IPS-18a (cell line): ENCODE measurements around the gene LY6G6D.
"Not testable (repeated sequence)": the region's sequence is repeated elsewhere in the genome, so short reads cannot be mapped to it uniquely, and the experiment has no call there.

Source experiments
- H3K27ac ChIP-seq: one replicate; pipeline ENCODE4 v1.5.1; 2013; ENCODE audit warnings: low read length
- H3K27me3 ChIP-seq: one replicate; pipeline ENCODE4 v1.6.1; 2013; ENCODE audit warnings: mild to moderate bottlenecking, low read length; ENCODE audit not compliant: control insufficient read depth, insufficient read depth
- H3K36me3 ChIP-seq: one replicate; pipeline ENCODE4 v1.6.1; 2013; ENCODE audit warnings: low read depth, low read length; ENCODE audit not compliant: control insufficient read depth
- H3K4me1 ChIP-seq: one replicate; pipeline ENCODE4 v1.6.1; 2013; ENCODE audit warnings: low read depth, low read length; ENCODE audit not compliant: control insufficient read depth
- H3K4me3 ChIP-seq: one replicate; pipeline ENCODE4 v1.5.1; 2013; ENCODE audit warnings: low read length
- H3K9ac ChIP-seq: one replicate; pipeline ENCODE4 v1.6.1; 2013; ENCODE audit warnings: mild to moderate bottlenecking, low read length, moderate library complexity
- H3K9me3 ChIP-seq: one replicate; pipeline ENCODE4 v1.6.1; 2013; ENCODE audit warnings: low read depth, low read length; ENCODE audit not compliant: control insufficient read depth

The LY6G6D gene

GRCh38 chr6:31700740-31701401, 14.3 kb upstream of the LY6G6D start:
- Histone ChIP-seq H3K4me3 (no peak overlapping the region), H3K9ac (no peak overlapping the region), H3K27ac (no peak overlapping the region), H3K36me3 (peaks cover 4% of the 10 kb centered on the region), H3K27me3 (no peaks in the 10 kb centered on the region), H3K4me1 (no peaks in the 10 kb centered on the region), H3K9me3 (no peaks in the 10 kb centered on the region)

- no peaks in the 10 kb centered on the region for H3K36me3 ChIP-seq
- no peaks in the 10 kb centered on the region for H3K4me1 ChIP-seq
Measured at GRCh38 chr6:31701666-31702404, 13.3 kb upstream of the LY6G6D start.

GRCh38 chr6:31702405-31702818, 12.7 kb upstream of the LY6G6D start:
- Histone ChIP-seq H3K9ac (peak overlapping the region; percentile 91), H3K9me3 (no peaks in the 10 kb centered on the region), H3K36me3 (no peaks in the 10 kb centered on the region), H3K4me1 (no peaks in the 10 kb centered on the region), H3K27me3 (no peaks in the 10 kb centered on the region), H3K27ac (no peak overlapping the region), H3K4me3 (peak overlapping the region; percentile 97)

More at GRCh38 chr6:31701666-31702404, 13.3 kb upstream of the LY6G6D start:
- peak overlapping the region; percentile 97 for H3K4me3 ChIP-seq
- no peaks in the 10 kb centered on the region for H3K9me3 ChIP-seq
- H3K27me3 ChIP-seq, result no peaks in the 10 kb centered on the region
- H3K9ac ChIP-seq, result peak overlapping the region; percentile 91
- H3K27ac ChIP-seq, result no peak overlapping the region

GRCh38 chr6:31702819-31703716, 12.1 kb upstream of the LY6G6D start, which contains the start of gene ABHD16A:
ABHD16A (minus strand) TSS chr6:31703324; CDS start chr6:31703281, 43 bp downstream.
- Histone ChIP-seq H3K9ac (peak within 1 kb of the TSS; percentile 91), H3K36me3 (no peaks in the 10 kb centered on the region)

DNA sequence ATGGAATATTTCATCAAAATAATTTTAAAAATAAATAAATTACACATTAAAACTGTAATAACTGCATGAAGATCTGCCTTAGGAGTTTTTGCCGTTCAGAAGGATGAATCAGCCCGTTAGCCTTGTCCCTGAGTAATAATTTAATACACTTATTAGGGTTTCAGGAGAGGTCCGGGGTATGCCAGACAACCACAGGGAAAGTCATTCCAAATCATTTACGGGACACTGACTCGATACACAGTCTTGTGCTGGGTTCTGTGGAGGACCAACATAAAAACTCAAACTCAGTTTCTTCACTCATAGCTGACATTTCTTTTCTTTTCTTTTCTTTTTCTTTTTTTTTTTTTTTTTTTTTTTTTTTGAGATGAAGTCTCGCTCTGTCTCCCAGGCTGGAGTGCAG, 9.2 kb upstream of the LY6G6D start:
- Histone ChIP-seq H3K9me3 (no peaks in the 10 kb centered on the region), H3K27ac (no peak overlapping the region), H3K4me1 (no peaks in the 10 kb centered on the region), H3K27me3 (no peaks in the 10 kb centered on the region), H3K9ac (no peak overlapping the region), H3K36me3 (no peaks in the 10 kb centered on the region), H3K4me3 (no peak overlapping the region)

More at GRCh38 chr6:31702819-31703716, 12.1 kb upstream of the LY6G6D start, which contains the start of gene ABHD16A:
- H3K27ac ChIP-seq, result peak within 1 kb of the TSS; percentile 78
- no peaks in the 10 kb centered on the region for H3K9me3 ChIP-seq
- peak within 1 kb of the TSS; percentile 97 for H3K4me3 ChIP-seq
- H3K27me3 ChIP-seq, result no peaks in the 10 kb centered on the region
- H3K4me1 ChIP-seq, result no peaks in the 10 kb centered on the region

- Histone ChIP-seq H3K27me3 (no peaks in the 10 kb centered on the region), H3K9ac (no peak within 1 kb of the TSS), H3K36me3 (no peaks in the 10 kb centered on the region), H3K9me3 (no peaks in the 10 kb centered on the region), H3K4me1 (no peaks in the 10 kb centered on the region), H3K4me3 (no peak within 1 kb of the TSS), H3K27ac (no peak within 1 kb of the TSS)
Measured at GRCh38 chr6:31706599-31706998, 8.5 kb upstream of the LY6G6D start, which contains the start of gene LY6G6F. LY6G6F (plus strand) TSS chr6:31706866; CDS start chr6:31706907, 41 bp downstream.

- no peaks in the 10 kb centered on the region for H3K4me1 ChIP-seq
- H3K9me3 ChIP-seq, result no peaks in the 10 kb centered on the region
- H3K4me3 ChIP-seq, result no peak overlapping the region
- H3K9ac ChIP-seq, result no peak overlapping the region
- no peak overlapping the region for H3K27ac ChIP-seq
- no peaks in the 10 kb centered on the region for H3K36me3 ChIP-seq
- no peaks in the 10 kb centered on the region for H3K27me3 ChIP-seq
Measured at GRCh38 chr6:31707701-31708100, 7.4 kb upstream of the LY6G6D start.

GRCh38 chr6:31708224-31708623, 6.9 kb upstream of the LY6G6D start:
- Histone ChIP-seq H3K4me1 (no peaks in the 10 kb centered on the region), H3K27ac (no peak overlapping the region), H3K9me3 (no peaks in the 10 kb centered on the region), H3K4me3 (no peak overlapping the region), H3K27me3 (no peaks in the 10 kb centered on the region), H3K9ac (no peak overlapping the region), H3K36me3 (no peaks in the 10 kb centered on the region)

DNA sequence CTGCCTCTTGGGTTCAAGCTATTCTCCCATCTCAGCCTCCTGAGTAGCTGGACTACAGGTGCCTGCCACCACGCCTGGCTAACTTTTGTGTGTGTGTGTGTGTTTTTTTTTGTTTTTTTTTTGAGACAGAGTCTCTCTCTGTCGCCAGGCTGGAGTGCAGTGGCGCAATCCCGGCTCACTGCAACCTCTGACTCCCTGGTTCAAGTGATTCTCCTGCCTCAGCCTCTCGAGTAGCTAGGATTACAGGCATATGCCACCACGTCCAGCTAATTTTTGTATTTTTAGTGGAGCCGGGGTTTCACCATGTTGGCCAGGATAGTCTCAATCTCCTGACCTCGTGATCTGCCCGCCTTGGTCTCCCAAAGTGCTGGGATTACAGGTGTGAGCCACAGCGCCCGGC, 6.0 kb upstream of the LY6G6D start:
- H3K27me3 ChIP-seq, result not testable (repeated sequence)

GRCh38 chr6:31710523-31711219, 4.5 kb upstream of the LY6G6D start:
- Histone ChIP-seq H3K36me3 (no peaks in the 10 kb centered on the region), H3K9me3 (no peaks in the 10 kb centered on the region), H3K27me3 (no peaks in the 10 kb centered on the region), H3K27ac (no peak overlapping the region), H3K4me3 (no peak overlapping the region), H3K4me1 (peaks cover 20% of the 10 kb centered on the region), H3K9ac (no peak overlapping the region)

More for the DNA sequence above, 6.0 kb upstream of the LY6G6D start:
- H3K4me3 ChIP-seq, H3K9ac ChIP-seq, H3K9me3 ChIP-seq, H3K4me1 ChIP-seq, H3K27ac ChIP-seq, H3K36me3 ChIP-seq: not testable (repeated sequence)

DNA sequence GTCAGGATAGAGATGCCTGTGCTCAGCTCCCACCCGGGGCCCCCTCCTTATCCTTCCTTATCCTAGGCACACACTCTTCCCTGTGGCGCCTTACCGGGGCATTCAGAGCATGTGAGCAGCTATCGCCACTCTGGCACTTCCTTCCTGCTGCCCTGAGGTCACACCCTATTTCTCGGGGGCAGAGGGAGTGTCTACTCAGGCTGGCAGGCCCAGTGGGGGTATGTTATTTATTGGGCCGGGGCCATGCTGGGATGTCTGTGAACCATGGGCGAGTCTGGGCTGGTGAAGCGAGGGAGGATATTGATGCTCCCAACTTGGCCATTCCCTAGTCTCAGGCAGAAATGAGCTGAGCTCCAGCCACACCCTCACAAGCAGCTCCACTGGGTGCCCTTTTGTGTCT, 3.9 kb upstream of the LY6G6D start:
- no peak overlapping the region for H3K9ac ChIP-seq

More for the DNA sequence above, 3.9 kb upstream of the LY6G6D start:
- no peak overlapping the region for H3K4me3 ChIP-seq
- peaks cover 20% of the 10 kb centered on the region for H3K4me1 ChIP-seq
- H3K9me3 ChIP-seq, result no peaks in the 10 kb centered on the region
- no peaks in the 10 kb centered on the region for H3K36me3 ChIP-seq
- H3K27me3 ChIP-seq, result no peaks in the 10 kb centered on the region
- no peak overlapping the region for H3K27ac ChIP-seq
